DMS114 treated with DMSO at 0.1 percent for 48 hours (cell line): ENCODE measurements around the gene SLC25A40.
"Not testable (repeated sequence)": the region's sequence is repeated elsewhere in the genome, so short reads cannot be mapped to it uniquely, and the experiment has no call there.

Experiments used
- DNase-seq: peaks from one replicate; lab custom pipeline; 2025; ENCODE audit not compliant: unreplicated experiment; lab: John Stamatoyannopoulos, UW

SLC25A40 gene

GRCh38 chr7:87873328-87873727 lies 2.8 kb downstream of the SLC25A40 start:
- DNase-seq: not testable (repeated sequence)

DNA sequence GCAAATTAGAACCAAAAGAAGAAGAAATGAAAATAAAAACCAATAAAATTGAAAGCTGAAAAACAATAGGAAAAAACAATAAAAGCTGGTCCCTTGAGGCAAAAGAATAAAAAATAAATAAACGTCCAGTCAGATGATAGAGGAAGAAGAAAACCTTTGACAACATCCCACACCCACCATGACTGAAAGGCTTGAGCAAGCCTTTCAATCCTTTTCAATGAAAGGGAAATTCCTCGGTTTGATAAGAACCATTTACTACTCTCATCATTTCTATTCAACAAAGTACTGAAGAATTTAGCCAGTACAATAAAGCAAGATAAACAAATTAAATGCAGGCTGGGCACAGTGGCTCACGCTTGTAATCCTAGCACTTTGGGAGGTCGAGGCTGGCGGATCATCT lies 3.8 kb downstream of the SLC25A40 start:
- DNase-seq: no peak

DNA sequence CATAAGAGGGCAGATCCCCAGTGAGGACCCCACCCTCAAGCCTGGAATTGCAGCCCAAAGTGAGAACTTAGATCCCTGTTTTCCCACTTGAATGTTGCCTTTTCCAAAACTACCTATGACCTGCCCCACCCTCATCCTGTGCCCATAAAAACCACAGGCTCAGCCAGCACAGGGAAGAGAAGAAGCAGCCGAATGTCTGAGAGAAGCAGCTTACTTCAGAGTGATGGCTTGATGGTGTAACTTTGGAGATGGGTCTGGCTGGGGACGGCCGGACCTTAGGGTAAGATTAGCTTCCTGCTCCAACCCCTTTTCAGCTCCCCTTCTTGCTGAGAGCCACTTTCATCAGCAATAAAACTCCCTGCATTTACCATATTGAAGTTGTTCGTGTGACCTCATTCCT lies 5.7 kb downstream of the SLC25A40 start:
- DNase-seq: no peak

DNA sequence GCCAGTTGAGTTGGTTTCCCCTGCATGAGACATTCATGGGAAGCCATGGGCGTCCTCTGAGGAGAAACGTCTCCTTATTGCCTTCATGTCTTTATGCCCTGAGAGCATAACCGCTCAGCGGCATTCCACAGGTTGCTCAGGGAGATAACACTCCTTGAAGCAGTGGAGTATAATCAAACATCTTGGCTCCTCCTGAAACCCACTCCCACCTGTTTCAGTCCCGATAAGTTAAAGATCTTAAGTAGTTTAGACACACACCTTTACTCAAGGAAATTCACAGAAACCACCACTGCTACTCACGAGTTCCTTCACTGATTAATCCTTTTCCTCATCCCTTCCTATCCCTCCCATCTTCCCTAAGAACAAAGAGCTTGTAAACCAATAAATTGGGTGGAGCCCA lies 9.6 kb downstream of the SLC25A40 start:
- not testable (repeated sequence) for DNase-seq

DNA sequence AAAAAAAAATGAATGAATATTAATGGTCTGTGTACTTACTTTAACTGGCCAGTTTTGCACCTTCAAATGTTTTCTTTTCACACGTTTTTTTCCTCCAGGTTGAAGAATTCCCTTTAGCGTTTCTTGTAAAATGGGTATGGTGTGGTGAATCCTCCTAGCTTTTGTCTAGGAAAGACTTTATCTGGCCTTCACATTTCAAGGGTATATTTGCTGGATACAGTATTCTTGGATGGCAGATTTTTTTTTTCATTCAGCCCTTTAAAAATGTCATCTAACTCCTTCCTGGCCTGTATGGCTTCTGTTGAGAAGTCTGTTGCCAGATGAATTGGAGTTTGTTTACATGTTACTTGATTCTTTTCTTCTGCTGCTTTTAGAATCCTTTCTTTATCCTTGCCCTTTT lies 10.1 kb downstream of the SLC25A40 start:
- no peak for DNase-seq

- no peak for DNase-seq
Observed at GRCh38 chr7:87858417-87859100, 17.6 kb downstream of the SLC25A40 start.

DNA sequence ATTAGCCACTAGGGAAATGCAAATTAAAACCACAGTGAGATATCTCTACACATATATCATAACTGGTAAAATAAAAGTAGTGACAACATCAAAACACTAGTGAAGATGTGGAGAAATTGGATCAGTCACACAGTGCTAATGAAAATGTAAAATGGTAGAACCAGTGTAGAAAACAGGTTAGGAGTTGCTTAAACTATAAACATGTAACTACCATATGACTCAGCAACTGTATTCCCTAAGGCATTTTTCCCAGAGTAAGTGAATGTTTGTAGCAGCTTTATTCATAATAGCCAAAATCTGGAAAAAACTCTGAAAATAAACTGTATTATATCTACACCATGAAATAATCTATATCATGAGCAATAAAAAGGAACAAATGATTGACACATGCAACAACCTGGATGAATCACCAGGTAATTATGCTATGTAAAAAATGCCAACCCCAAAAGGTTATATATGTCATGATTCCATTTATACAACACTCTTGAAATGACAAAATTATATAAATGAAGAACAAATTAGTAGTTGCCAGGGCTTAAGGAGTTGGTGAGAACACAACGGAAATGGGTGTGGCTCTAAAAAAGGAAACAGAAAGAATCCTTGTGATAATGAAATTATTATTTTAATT lies 22.8 kb downstream of the SLC25A40 start:
- no peak for DNase-seq

GRCh38 chr7:87852306-87852705 lies 23.9 kb downstream of the SLC25A40 start:
- DNase-seq: no peak

DNA sequence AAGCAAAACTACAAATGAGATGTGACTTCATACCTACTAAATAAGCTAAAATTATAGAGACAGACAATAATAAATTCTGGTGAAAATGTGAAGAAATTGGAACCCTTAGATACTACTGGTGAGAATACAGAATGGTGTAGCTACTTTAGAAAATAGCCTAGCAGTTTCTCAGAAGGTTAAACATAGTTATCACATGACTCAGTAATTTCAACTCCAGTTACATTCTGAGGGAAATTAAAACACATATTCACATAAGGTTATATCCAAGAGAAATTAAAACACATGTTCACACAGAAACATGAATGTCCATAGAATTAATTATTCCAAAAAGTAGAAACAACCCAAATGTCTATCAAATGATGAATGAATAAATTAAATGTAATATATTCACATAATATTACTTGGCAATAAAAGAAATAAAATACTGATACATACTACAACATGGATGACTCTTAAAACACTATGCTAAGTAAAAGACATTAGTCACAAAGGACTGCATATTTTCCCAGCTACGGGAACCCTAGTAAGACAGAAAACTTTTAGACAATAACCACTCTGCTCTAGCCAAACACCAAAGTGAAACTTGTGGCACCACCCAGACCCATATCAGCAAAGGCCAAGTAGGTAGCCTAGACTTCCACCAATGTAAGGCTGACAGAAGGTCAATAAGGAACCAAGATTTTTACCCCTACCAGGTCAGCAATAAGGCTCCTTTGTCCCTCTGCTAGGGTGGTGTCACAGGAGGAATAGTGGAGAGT lies 25.1 kb downstream of the SLC25A40 start:
- no peak for DNase-seq

- DNase-seq: no peak
Observed at GRCh38 chr7:87837597-87837996, 38.6 kb downstream of the SLC25A40 start.

GRCh38 chr7:87833130-87833529 lies 43.0 kb downstream of the SLC25A40 start:
- no peak for DNase-seq

DNA sequence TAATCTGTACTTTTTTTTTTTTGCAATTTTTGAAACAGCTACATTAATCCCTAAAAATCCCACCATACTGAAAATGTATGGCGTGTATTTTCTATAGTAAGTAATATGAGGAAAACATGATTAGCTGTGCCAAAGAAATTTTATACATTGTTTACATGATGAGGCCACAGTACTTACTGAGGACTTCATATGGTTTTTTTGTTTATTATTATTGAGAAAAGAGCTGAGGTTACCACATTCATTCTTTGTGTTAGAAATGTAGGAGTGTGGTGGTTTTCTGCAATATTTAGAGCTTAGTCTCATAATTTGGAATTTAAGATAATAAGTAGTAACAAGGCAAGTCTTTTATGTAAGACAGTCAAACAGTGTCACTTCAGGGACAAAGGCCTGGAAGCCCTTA lies 45.1 kb downstream of the SLC25A40 start:
- DNase-seq: no peak

- not testable (repeated sequence) for DNase-seq
Observed at GRCh38 chr7:87828383-87828782, 47.8 kb downstream of the SLC25A40 start.

- not testable (repeated sequence) for DNase-seq
Observed at GRCh38 chr7:87825369-87825768, 50.8 kb downstream of the SLC25A40 start.

- DNase-seq: not testable (repeated sequence)
Observed at GRCh38 chr7:87822056-87822455, 54.1 kb downstream of the SLC25A40 start.

DNA sequence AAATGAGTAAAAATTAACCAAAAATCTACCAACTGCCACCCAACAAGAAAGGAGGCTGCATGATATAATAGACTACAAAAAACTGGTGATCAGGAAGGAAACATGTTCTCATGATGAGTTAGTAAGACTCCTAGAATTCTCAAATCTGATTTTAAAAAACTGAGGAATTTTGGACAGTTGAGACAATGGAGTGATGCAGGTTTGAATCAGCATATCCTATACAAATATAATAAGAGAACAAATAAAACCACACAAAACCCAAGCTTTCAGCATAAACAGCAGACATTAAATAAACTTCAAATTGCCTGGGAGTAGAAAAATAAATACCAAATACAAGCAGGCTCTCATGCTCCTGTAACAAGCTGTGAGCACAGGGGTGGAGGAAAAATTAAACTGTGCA lies 57.8 kb downstream of the SLC25A40 start:
- DNase-seq: no peak

- DNase-seq: no peak
Observed at GRCh38 chr7:87816389-87816788, 59.8 kb downstream of the SLC25A40 start.

DNA sequence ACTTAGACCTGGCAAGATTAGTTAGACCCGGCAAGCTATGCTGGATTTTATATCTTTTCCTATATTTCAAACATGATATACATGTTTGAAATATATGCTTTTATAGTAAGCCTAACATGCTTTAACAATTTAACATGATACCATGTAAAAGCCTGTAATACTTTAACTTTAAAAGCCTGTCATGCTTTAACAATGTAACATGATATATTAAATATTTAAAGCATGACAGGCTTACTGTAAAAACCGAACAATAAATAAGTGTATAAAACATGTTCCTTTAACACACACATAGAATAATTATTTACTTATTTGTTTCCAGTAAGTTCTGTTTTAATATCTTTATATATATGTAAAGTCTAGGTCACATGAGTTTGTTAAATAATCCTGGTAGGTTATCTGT lies 65.4 kb downstream of the SLC25A40 start:
- no peak for DNase-seq

- DNase-seq: no peak
Observed at GRCh38 chr7:87810130-87810529, 66.0 kb downstream of the SLC25A40 start.

DNA sequence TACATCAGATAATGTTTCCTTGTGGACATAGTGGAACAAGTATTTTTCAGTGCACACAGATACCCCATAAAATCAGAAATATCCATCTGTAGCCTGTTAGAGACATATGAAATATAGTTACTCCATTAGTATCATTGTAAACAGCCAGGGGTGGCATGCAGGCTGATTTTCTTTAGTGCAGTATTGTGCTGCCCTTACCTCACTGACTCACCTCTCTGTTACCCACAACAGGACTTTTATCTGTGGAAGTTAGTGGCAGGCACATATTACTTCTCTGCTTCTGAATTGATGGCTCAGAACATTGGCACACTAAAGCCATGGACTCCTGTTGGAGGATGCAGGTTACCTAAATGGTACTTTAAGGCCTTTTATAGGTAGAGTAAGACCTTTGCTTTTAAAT lies 70.0 kb downstream of the SLC25A40 start:
- DNase-seq: no peak

DNA sequence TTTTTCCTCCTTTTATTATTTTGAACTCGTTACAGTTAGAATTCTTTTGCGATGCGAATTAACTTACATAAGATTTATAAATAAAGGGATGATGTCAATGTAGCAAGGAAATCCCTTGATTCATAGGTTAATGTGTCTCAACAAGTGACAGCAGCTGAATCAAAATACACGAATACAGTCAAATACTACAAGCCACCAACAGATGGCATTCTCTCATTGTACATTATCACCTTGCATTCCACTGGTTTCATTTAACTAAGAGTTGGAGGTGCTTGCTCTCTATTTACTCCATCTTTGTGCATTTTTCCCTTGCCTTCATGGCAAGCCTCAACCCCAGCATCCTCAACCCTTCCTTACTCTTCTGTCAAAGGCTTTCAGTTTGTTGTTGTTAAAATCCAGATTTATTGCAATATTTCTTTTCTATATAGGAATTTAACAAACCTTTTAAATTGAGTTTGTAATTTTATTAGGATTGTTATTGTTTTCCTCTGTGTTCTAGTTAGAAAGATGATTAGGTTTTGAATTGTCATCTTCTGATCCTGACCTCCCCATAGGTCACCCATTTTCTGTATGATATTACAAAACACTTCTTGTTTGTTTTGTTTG lies 78.3 kb downstream of the SLC25A40 start:
- peak; percentile 47 for DNase-seq

GRCh38 chr7:87797395-87797794 lies 78.8 kb downstream of the SLC25A40 start:
- DNase-seq: no peak
